Esophagus squamous epithelium (tissue), 4 donors: Measurements from ENCODE around the gene PTPRZ1.

Experiments
- CTCF ChIP-seq, 6 experiments: fragments of 450-650 bp in 4 of 6; fragments of 200-600 bp in 2 of 6; sonication (generic) in 2 of 6; IDR thresholded peaks; one replicate each; pipeline ENCODE4 v1.5.1; 2016 to 2019; ENCODE audit warnings: antibody characterized with exemption in 6 of 6, mild to moderate bottlenecking in 4 of 6, moderate library complexity in 4 of 6
- POLR2A ChIP-seq, 4 donors: fragments of 450-650 bp; IDR thresholded peaks; one replicate each; pipeline ENCODE4 v1.6.1; 2017; ENCODE audit warnings: antibody characterized with exemption in 4 of 4, mild to moderate bottlenecking in 4 of 4, moderate library complexity in 3 of 4

- TF ChIP-seq CTCF (IDR thresholded peaks at IDR 0.05), result no peak
- no peak for TF ChIP-seq POLR2A (IDR thresholded peaks at IDR 0.05)
These were observed 165.2 kb downstream of the PTPRZ1 start for GRCh38 chr7:122038134-122038533.
